GM12891 (cell line): Measurements from ENCODE around the gene MRPS21.

Source experiments
- PAX5 ChIP-seq: IDR thresholded peaks from 2 replicates; pipeline ENCODE4 v1.6.1; 2011; ENCODE audit warnings: low read length, moderate library complexity, mild to moderate bottlenecking; ENCODE audit not compliant: insufficient read depth, severe bottlenecking
- POLR2A ChIP-seq: IDR thresholded peaks from 2 replicates; pipeline ENCODE4 v1.6.1; 2011; ENCODE audit warnings: low read depth, low read length, control low read depth
- POLR2AphosphoS5 ChIP-seq: IDR thresholded peaks from 2 replicates; pipeline ENCODE4 v1.6.1; 2011; ENCODE audit warnings: low read depth, low read length, control low read depth
- POU2F2 ChIP-seq: IDR thresholded peaks from 2 replicates; pipeline ENCODE4 v1.6.1; 2011; ENCODE audit warnings: low read depth, mild to moderate bottlenecking, control low read depth, low read length, moderate library complexity
- TAF1 ChIP-seq: IDR thresholded peaks from 2 replicates; pipeline ENCODE4 v1.6.1; 2011; ENCODE audit warnings: low read depth, low read length, control low read depth

- TF ChIP-seq POLR2A (no peak), POLR2AphosphoS5 (no peak), TAF1 (no peak), PAX5 (no peak), POU2F2 (no peak)
These were observed 25.3 kb upstream of the MRPS21 start for GRCh38 chr1:150268340-150268704.
